Colonic mucosa (tissue), 4 donors: ENCODE results near the gene HHATL. TPM values are rescaled to one million over a fixed set of nuclear protein-coding genes. Genes with fewer than 3 reads are reported as not detected.

Source experiments
- DNase-seq: peaks from one replicate; pipeline ENCODE4 v3.0.0-alpha.2; 2020
- H3K27ac ChIP-seq: fragments of 200-600 bp; one replicate; pipeline ENCODE4 v1.8.0; 2021
- H3K27me3 ChIP-seq: fragments of 200-600 bp; one replicate; pipeline ENCODE4 v1.8.0; 2021
- H3K36me3 ChIP-seq: fragments of 200-600 bp; one replicate; pipeline ENCODE4 v1.8.0; 2021
- H3K4me1 ChIP-seq: fragments of 200-600 bp; one replicate; pipeline ENCODE4 v1.8.0; 2021; ENCODE audit warnings: mild to moderate bottlenecking
- H3K4me3 ChIP-seq: fragments of 200-600 bp; one replicate; pipeline ENCODE4 v1.8.0; 2021
- H3K9ac ChIP-seq, 2 donors: one replicate each; pipeline ENCODE4 v1.7.0; 2013; ENCODE audit warnings: control low read depth in 2 of 2, low read depth in 2 of 2, low read length in 2 of 2
- H3K9me3 ChIP-seq: fragments of 200-600 bp; one replicate; pipeline ENCODE4 v1.8.0; 2021
- CTCF ChIP-seq: fragments of 200-600 bp; IDR thresholded peaks from one replicate; pipeline ENCODE4 v1.8.0; 2022; ENCODE audit warnings: antibody characterized with exemption, mild to moderate bottlenecking
- intact Hi-C: fragments of 100-400 bp; cut with DNase I; formaldehyde crosslinking; loops from one replicate; pipeline ENCODE4 v1.14.1; 2022
- total RNA-seq, 2 donors: library from RNA; stranded (reverse); fragmentation: NEBNext Ultra II Directional in 1 of 2; extraction: Animal tissue kit (Norgen Biotek cat#: 25700) in 1 of 2; gene quantifications; one replicate each; pipeline ENCODE4 v1.2.1, GENCODE V29; 2021
- donor health status: healthy.
- donor health status: DM: no; HTN: no; CAD: no.
- donor health status: DM: no; HTN: no; CAD: no.

HHATL gene
- total RNA-seq, 2 donors from 2014 or later, result 0.50 to 1.2 TPM

- DNase-seq, result no peak
- Histone ChIP-seq H3K27ac (no peak overlapping the region), H3K4me1 (no peaks in the 10 kb centered on the region), H3K36me3 (no peaks in the 10 kb centered on the region), H3K9ac (no peak overlapping the region), H3K27me3 (no peaks in the 10 kb centered on the region), H3K4me3 (no peak overlapping the region), H3K9me3 (no peaks in the 10 kb centered on the region)
- TF ChIP-seq CTCF, result no peak
- intact Hi-C loops, result no loop called here
Measured at GRCh38 chr3:42675909-42676308, 26.7 kb downstream of the HHATL start.

GRCh38 chr3:42674146-42674545 is 28.5 kb downstream of the HHATL start:
- no peak overlapping the region for H3K4me3 ChIP-seq
- no peaks in the 10 kb centered on the region for H3K36me3 ChIP-seq
- H3K9ac ChIP-seq, result no peak overlapping the region
- no peaks in the 10 kb centered on the region for H3K27me3 ChIP-seq
- no peaks in the 10 kb centered on the region for H3K9me3 ChIP-seq
- no peak for TF ChIP-seq CTCF
- no peak overlapping the region for H3K27ac ChIP-seq
- DNase-seq, result no peak
- intact Hi-C loops, result no loop called here
- H3K4me1 ChIP-seq, result no peaks in the 10 kb centered on the region

GRCh38 chr3:42673082-42673481 is 29.5 kb downstream of the HHATL start:
- DNase-seq, result no peak

GRCh38 chr3:42672515-42672914 is 30.1 kb downstream of the HHATL start:
- Histone ChIP-seq H3K4me3 (no peak overlapping the region), H3K27me3 (no peaks in the 10 kb centered on the region), H3K36me3 (no peaks in the 10 kb centered on the region), H3K27ac (no peak overlapping the region), H3K9ac (no peak overlapping the region), H3K4me1 (no peaks in the 10 kb centered on the region), H3K9me3 (no peaks in the 10 kb centered on the region)
- DNase-seq, result no peak
- intact Hi-C loops, result no loop called here
- TF ChIP-seq CTCF, result no peak

More at GRCh38 chr3:42673082-42673481, 29.5 kb downstream of the HHATL start:
- H3K4me1 ChIP-seq, result no peaks in the 10 kb centered on the region
- no peaks in the 10 kb centered on the region for H3K9me3 ChIP-seq
- no peak overlapping the region for H3K27ac ChIP-seq
- H3K27me3 ChIP-seq, result no peaks in the 10 kb centered on the region
- H3K4me3 ChIP-seq, result no peak overlapping the region
- no peak overlapping the region for H3K9ac ChIP-seq
- no peak for TF ChIP-seq CTCF
- no peaks in the 10 kb centered on the region for H3K36me3 ChIP-seq
- intact Hi-C loops, result no loop called here

GRCh38 chr3:42670670-42671069 is 31.9 kb downstream of the HHATL start:
- H3K27me3 ChIP-seq, result no peaks in the 10 kb centered on the region
- DNase-seq, result no peak
- no peaks in the 10 kb centered on the region for H3K9me3 ChIP-seq
- no peak for TF ChIP-seq CTCF
- H3K27ac ChIP-seq, result no peak overlapping the region
- H3K9ac ChIP-seq, result no peak overlapping the region
- no peaks in the 10 kb centered on the region for H3K4me1 ChIP-seq
- no peaks in the 10 kb centered on the region for H3K36me3 ChIP-seq
- intact Hi-C loops, result no loop called here
- no peak overlapping the region for H3K4me3 ChIP-seq

- Histone ChIP-seq H3K27ac (no peak overlapping the region), H3K36me3 (no peaks in the 10 kb centered on the region), H3K9me3 (no peaks in the 10 kb centered on the region), H3K4me3 (no peak overlapping the region), H3K27me3 (no peaks in the 10 kb centered on the region), H3K9ac (no peak overlapping the region), H3K4me1 (no peaks in the 10 kb centered on the region)
- intact Hi-C loops, result no loop called here
- no peak for TF ChIP-seq CTCF
- no peak for DNase-seq
Measured at GRCh38 chr3:42670051-42670576, 32.5 kb downstream of the HHATL start.
